Measurements from ENCODE around the gene NFE2. TPM values are rescaled to one million over a fixed set of nuclear protein-coding genes. Genes with fewer than 3 reads are reported as not detected.

The NFE2 gene
- total RNA-seq, 1 donor from 2014 or later, result not detected

DNA sequence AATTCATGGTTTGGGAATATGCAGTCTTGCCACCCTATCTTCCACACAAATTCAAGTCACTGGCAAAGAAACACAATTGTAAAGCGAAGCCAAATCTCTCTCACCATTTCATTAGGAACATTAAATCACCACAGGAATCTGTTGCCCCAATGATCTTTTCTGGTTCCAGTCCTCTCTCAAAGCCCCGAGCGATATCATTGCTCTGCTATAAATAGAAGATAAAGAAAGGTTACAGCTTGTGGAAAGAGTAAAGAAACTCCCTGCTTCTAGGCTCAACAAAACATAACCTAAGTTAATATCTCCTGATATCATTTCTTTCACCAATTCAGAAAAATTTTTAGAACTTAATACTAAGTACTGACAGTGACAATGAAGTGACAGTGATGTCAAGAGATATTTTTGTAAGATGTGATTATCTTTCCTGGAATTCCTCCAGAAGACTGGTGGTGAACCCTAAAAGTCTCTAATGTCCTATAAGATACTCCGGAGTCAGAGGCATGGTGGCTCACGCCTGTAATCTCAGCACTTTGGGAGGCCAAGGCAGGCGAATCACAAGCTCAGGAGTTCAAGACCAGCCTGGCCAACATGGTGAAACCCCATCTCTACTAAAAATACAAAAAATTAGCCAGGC lies 54.7 kb downstream of the NFE2 start:
- DNase-seq, result no peak

Other genes starting within 250 kb of the NFE2 start
- gene HOXC4, start 247.2 kb downstream of the NFE2 start, total RNA-seq, result not detected in 2 replicates
- 14.3 and 18.2 TPM in 2 replicates for gene SMUG1, start 112.0 kb downstream of the NFE2 start, total RNA-seq
- gene CBX5, start 20.9 kb downstream of the NFE2 start, total RNA-seq, result 27.6 and 81.6 TPM in 2 replicates
- gene HNRNPA1, start 20.3 kb downstream of the NFE2 start, total RNA-seq, result 415 and 513 TPM in 2 replicates
- 111 and 159 TPM in 2 replicates for gene COPZ1, start 24.1 kb upstream of the NFE2 start, total RNA-seq
- under 0.01 and 0.05 TPM in 2 replicates for gene GPR84, start 63.5 kb upstream of the NFE2 start, total RNA-seq
- 2.2 and 4.0 TPM in 2 replicates for gene ZNF385A, start 83.7 kb upstream of the NFE2 start, total RNA-seq
- 567 and 846 TPM in 2 replicates for gene ITGA5, start 118.3 kb upstream of the NFE2 start, total RNA-seq
- gene GTSF1, start 172.6 kb upstream of the NFE2 start, total RNA-seq, result 0.34 TPM in 1 of 2 replicates, not detected in the other
- gene NCKAP1L, start 196.7 kb upstream of the NFE2 start, total RNA-seq, result under 0.01 TPM in 1 of 2 replicates, not detected in the other
- not detected in 2 replicates for gene PDE1B, start 248.6 kb upstream of the NFE2 start, total RNA-seq

Data from dermis blood vessel endothelial cell (primary cell).